Breast epithelium (tissue), 3 donors: Measurements from ENCODE around the gene IER5L.

ENCODE experiments used
- CTCF ChIP-seq, 3 donors: fragments of 450-650 bp; IDR thresholded peaks; one replicate each; pipeline ENCODE4 v1.5.1; 2016 to 2017; ENCODE audit warnings: antibody characterized with exemption in 3 of 3, mild to moderate bottlenecking in 3 of 3, moderate library complexity in 3 of 3
- POLR2A ChIP-seq: fragments of 450-650 bp; IDR thresholded peaks from one replicate; pipeline ENCODE4 v1.6.1; 2016; ENCODE audit warnings: antibody characterized with exemption, mild to moderate bottlenecking, moderate library complexity
- POLR2AphosphoS5 ChIP-seq, 3 donors: sonication (generic); formaldehyde crosslinking; IDR thresholded peaks; one replicate each; pipeline ENCODE4 v1.6.1; 2017; ENCODE audit warnings: antibody characterized with exemption in 3 of 3

- TF ChIP-seq CTCF (IDR thresholded peaks at IDR 0.05) (no peak), POLR2A (no peak), POLR2AphosphoS5 (IDR thresholded peaks at IDR 0.05) (no peak)
These were observed 40.0 kb downstream of the IER5L start for GRCh38 chr9:129138144-129138462.
